Upper lobe of left lung (tissue), 6 donors: Measurements from ENCODE around the gene SOX12. TPM values are rescaled to one million over a fixed set of nuclear protein-coding genes. Genes with fewer than 3 reads are reported as not detected.
A peak's percentile ranks its signal among the peaks of the same experiment; 100 is the strongest.

ENCODE experiments used
- ATAC-seq, 2 donors: fragments of 200-7000 bp; cut with Tn5 transposase; one replicate each; pipeline ENCODE4 v1.9.1; 2022; ENCODE audit warnings: mild to moderate bottlenecking in 2 of 2, moderate library complexity in 2 of 2; ENCODE audit not compliant: low FRiP score in 2 of 2
- DNase-seq, 2 donors: peaks; one replicate each; pipeline ENCODE4 v3.0.0-alpha.2; 2019 to 2020
- H3K27ac ChIP-seq, 4 donors: fragments of 200-600 bp; sonication (generic); one replicate each; pipeline ENCODE4 v1.5.1; 2016 to 2019
- H3K27me3 ChIP-seq, 4 donors: fragments of 200-600 bp; sonication (generic); one replicate each; pipeline ENCODE4 v1.5.1; 2017 to 2019
- H3K36me3 ChIP-seq, 4 donors: fragments of 200-600 bp; sonication (generic); one replicate each; pipeline ENCODE4 v1.5.1; 2016 to 2019
- H3K4me1 ChIP-seq, 4 donors: fragments of 200-600 bp; sonication (generic); one replicate each; pipeline ENCODE4 v1.5.1; 2018 to 2019
- H3K4me3 ChIP-seq, 4 donors: fragments of 200-600 bp; sonication (generic); one replicate each; pipeline ENCODE4 v1.5.1; 2017 to 2019; ENCODE audit warnings: mild to moderate bottlenecking in 2 of 4, moderate library complexity in 1 of 4
- H3K9me3 ChIP-seq, 4 donors: fragments of 200-600 bp; sonication (generic); one replicate each; pipeline ENCODE4 v1.5.1; 2018 to 2019
- CTCF ChIP-seq, 6 experiments: fragments of 450-650 bp in 4 of 6; fragments of 200-600 bp in 2 of 6; sonication (generic) in 2 of 6; IDR thresholded peaks; one replicate each; pipeline ENCODE4 v1.5.1; 2016 to 2019; ENCODE audit warnings: antibody characterized with exemption in 6 of 6
- EP300 ChIP-seq, 4 donors: sonication (generic); formaldehyde crosslinking; IDR thresholded peaks; one replicate each; pipeline ENCODE4 v1.5.1; 2017; ENCODE audit warnings: antibody characterized with exemption in 4 of 4, control low read depth in 2 of 4
- POLR2A ChIP-seq, 4 donors: fragments of 450-650 bp; IDR thresholded peaks; one replicate each; pipeline ENCODE4 v1.5.1; 2016 to 2017; ENCODE audit warnings: antibody characterized with exemption in 4 of 4, mild to moderate bottlenecking in 2 of 4
- POLR2AphosphoS5 ChIP-seq, 2 donors: sonication (generic); formaldehyde crosslinking; IDR thresholded peaks; one replicate each; pipeline ENCODE4 v1.5.1; 2017; ENCODE audit warnings: antibody characterized with exemption in 2 of 2
- WGBS, 2 donors: methylation state at CpG; one replicate each; pipeline ENCODE4 v1.1.5; 2017 to 2018; 5-methylcytosine and 5-hydroxymethylcytosine counted together
- total RNA-seq, 6 donors: library from RNA; depleted of rRNA in 4 of 6; stranded (reverse); fragments of >200 nt in 4 of 6; gene quantifications; one replicate each; pipeline versions ENCODE4 v1.1.0 to v1.2.1, GENCODE V29; 2016 to 2021
- donor health status: DM: no; HTN: no; CAD: no; lungs with moderate emphysema.
- donor health status: DM: no; HTN: yes; CAD: no; lungs with severe emphysema.

The SOX12 gene
- total RNA-seq, 6 donors from 2014 or later: 3.8 to 13.5 (median 7.6) TPM

- TF ChIP-seq POLR2A (IDR thresholded peaks at IDR 0.05): no peak
- no peak for TF ChIP-seq CTCF (IDR thresholded peaks at IDR 0.05)
- TF ChIP-seq EP300 (IDR thresholded peaks at IDR 0.05): no peak
- TF ChIP-seq POLR2AphosphoS5 (IDR thresholded peaks at IDR 0.05): no peak
- DNase-seq (no peak), ATAC-seq (peak in 1 of 2 donors; percentile 26)
- Histone ChIP-seq H3K27me3 (no peaks in the 10 kb centered on the region), H3K4me3 (no peak overlapping the region), H3K27ac (no peak overlapping the region), H3K9me3 (no peaks in the 10 kb centered on the region), H3K36me3 (no peaks in the 10 kb centered on the region), H3K4me1 (peaks cover 10 to 16% (median 13%) of the 10 kb centered on the region in 4 donors)
- 71 to 81% methylated on average over 2 of the region's 2 CpGs for WGBS, 2 donors
Measured at GRCh38 chr20:341682-342081, 16.3 kb downstream of the SOX12 start.

- H3K27me3 ChIP-seq: no peaks in the 10 kb centered on the region
- ATAC-seq (no peak), DNase-seq (no peak)
- no peak for TF ChIP-seq EP300 (IDR thresholded peaks at IDR 0.05)
- no peak for TF ChIP-seq POLR2AphosphoS5 (IDR thresholded peaks at IDR 0.05)
- TF ChIP-seq CTCF (IDR thresholded peaks at IDR 0.05): no peak
- TF ChIP-seq POLR2A (IDR thresholded peaks at IDR 0.05): no peak
- no peaks in the 10 kb centered on the region for H3K9me3 ChIP-seq
- H3K4me3 ChIP-seq: no peak overlapping the region
- H3K4me1 ChIP-seq: peaks cover 12 to 23% (median 19%) of the 10 kb centered on the region in 4 donors
- H3K36me3 ChIP-seq: no peaks in the 10 kb centered on the region
- no peak overlapping the region for H3K27ac ChIP-seq
Measured at GRCh38 chr20:343107-343506, 17.8 kb downstream of the SOX12 start.

DNA sequence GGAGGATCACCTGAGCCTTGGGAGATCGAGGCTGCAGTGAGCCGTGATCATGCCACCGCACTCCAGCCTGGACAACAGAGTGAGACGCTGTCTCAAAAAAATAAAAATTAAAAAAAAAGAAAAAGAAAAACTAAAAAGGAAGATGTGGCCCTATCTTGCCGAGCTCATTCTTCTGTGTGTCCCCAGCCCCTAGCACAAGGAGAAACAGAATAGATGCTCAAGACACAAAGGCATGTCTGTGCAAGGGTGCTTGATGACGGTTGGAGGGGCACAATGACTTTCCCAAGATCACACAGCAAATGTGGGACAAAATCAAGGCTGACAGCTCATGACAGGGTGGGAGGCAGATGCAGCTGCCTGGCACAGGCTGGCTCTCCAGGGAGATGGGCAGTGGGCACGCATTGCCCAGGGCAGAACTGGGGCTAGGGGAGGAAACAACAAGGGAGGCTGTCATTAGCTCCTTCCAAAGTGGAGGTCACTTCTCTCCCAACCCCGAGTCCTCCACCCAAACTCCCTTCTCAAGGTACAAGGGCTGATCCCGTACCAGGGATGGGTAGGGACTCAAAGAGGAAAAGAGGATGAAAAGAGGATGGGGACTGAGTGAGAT is 20.8 kb downstream of the SOX12 start:
- H3K36me3 ChIP-seq: peaks cover 0 to 5% (median 2%) of the 10 kb centered on the region in 4 donors
- TF ChIP-seq CTCF (IDR thresholded peaks at IDR 0.05): no peak
- TF ChIP-seq EP300 (IDR thresholded peaks at IDR 0.05): no peak
- TF ChIP-seq POLR2A (IDR thresholded peaks at IDR 0.05): no peak
- no peak for TF ChIP-seq POLR2AphosphoS5 (IDR thresholded peaks at IDR 0.05)
- H3K27ac ChIP-seq: peak overlapping the region; percentile 88 to 95 (median 92)
- no peaks in the 10 kb centered on the region for H3K9me3 ChIP-seq
- H3K27me3 ChIP-seq: no peaks in the 10 kb centered on the region
- no peak for ATAC-seq
- peak overlapping the region; percentile 68 to 95 (median 85) for H3K4me3 ChIP-seq
- no peak for DNase-seq
- 72 to 76% methylated on average over 9 of the region's 9 CpGs for WGBS, 2 donors
- peaks cover 18 to 35% (median 23%) of the 10 kb centered on the region in 4 donors for H3K4me1 ChIP-seq

DNA sequence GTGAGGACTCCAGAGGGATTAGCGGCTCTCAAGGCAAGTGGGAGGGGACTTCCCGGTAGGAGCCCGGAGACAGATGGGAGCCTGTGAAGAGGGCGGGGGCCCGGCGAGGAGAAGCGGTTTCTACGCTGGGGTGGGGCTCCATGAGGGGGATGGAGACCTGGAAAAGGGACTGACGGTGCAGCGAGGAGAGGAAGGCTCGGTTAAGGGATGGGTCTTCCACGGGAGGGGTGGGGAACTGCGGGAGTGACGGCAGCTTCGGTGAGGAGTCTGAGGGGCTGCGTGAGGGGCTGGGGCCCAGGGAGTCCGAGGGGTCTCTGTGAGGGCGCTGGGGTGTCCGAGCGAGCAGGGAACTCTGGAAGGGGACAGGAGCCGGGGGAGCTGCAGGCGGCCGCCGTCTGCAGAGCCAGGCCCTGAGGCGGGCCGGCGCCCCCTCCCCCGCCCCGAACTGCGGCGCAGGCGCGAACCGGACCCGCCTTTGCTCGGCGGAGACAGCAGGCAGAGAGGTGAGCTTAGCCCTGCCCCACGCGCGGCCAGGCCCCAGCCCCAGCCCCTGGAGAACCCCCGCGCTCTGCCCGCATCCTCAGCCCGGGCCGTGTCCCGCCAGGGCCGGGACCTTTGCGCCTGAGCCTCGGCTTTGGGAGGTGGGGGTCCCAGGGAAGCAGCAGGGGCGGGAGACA is 21.4 kb downstream of the SOX12 start, which contains the start of gene NRSN2:
Gene NRSN2, plus strand, starts transcription at position 472 of the 677 bp plus-strand sequence. CDS start 2,533 bp downstream, outside the sequence.
- Histone ChIP-seq H3K27me3 (no peaks in the 10 kb centered on the region), H3K4me3 (peak within 1 kb of the TSS; percentile 68 to 95 (median 85)), H3K36me3 (peaks cover 0 to 5% (median 2%) of the 10 kb centered on the region in 4 donors), H3K4me1 (peaks cover 18 to 35% (median 23%) of the 10 kb centered on the region in 4 donors), H3K9me3 (no peaks in the 10 kb centered on the region), H3K27ac (peak within 1 kb of the TSS; percentile 88 to 95 (median 92))
- DNase-seq (peak; percentile 73 to 93), ATAC-seq (peak; percentile 78 to 83)
- TF ChIP-seq POLR2AphosphoS5 (IDR thresholded peaks at IDR 0.05) (peak; percentile 23 to 61), POLR2A (IDR thresholded peaks at IDR 0.05) (peak in 2 of 4 donors; percentile 42 to 50), EP300 (IDR thresholded peaks at IDR 0.05) (no peak), CTCF (IDR thresholded peaks at IDR 0.05) (no peak)
- WGBS, 2 donors: 2 to 10% methylated on average over 29 to 32 of the region's 50 CpGs
